Thymus (tissue), 11 donors: Measurements from ENCODE around the gene IGHMBP2. TPM values are rescaled to one million over a fixed set of nuclear protein-coding genes. Genes with fewer than 3 reads are reported as not detected.

Experiments used
- DNase-seq, 9 donors: peaks; one replicate each; pipeline ENCODE4 v3.0.0-alpha.2; 2013; ENCODE audit warnings: low spot score in 9 of 9, low read depth in 6 of 9, missing footprints in 1 of 9
- H3K27ac ChIP-seq, 2 donors: one replicate each; pipeline ENCODE4 v1.5.1; 2013; ENCODE audit warnings: control low read depth in 1 of 2, low read depth in 1 of 2, low read length in 1 of 2, mild to moderate bottlenecking in 1 of 2, moderate library complexity in 1 of 2
- H3K27me3 ChIP-seq, 2 donors: one replicate each; pipeline ENCODE4 v1.5.1; 2013; ENCODE audit warnings: low read length in 1 of 2; ENCODE audit not compliant: control insufficient read depth in 2 of 2, insufficient read depth in 1 of 2
- H3K36me3 ChIP-seq, 2 donors: one replicate each; pipeline ENCODE4 v1.5.1; 2013; ENCODE audit warnings: low read length in 1 of 2, mild to moderate bottlenecking in 1 of 2, moderate library complexity in 1 of 2; ENCODE audit not compliant: control insufficient read depth in 2 of 2, insufficient read depth in 2 of 2
- H3K4me1 ChIP-seq, 2 donors: one replicate each; pipeline ENCODE4 v1.5.1; 2013; ENCODE audit warnings: low read length in 2 of 2; ENCODE audit not compliant: control insufficient read depth in 2 of 2, insufficient read depth in 2 of 2
- H3K4me3 ChIP-seq, 2 donors: one replicate each; pipeline ENCODE4 v1.5.1; 2013; ENCODE audit warnings: low read length in 2 of 2, control low read depth in 1 of 2, mild to moderate bottlenecking in 1 of 2
- H3K9me3 ChIP-seq, 2 donors: one replicate each; pipeline ENCODE4 v1.5.1; 2013; ENCODE audit warnings: low read length in 1 of 2, mild to moderate bottlenecking in 1 of 2; ENCODE audit not compliant: control insufficient read depth in 2 of 2, insufficient read depth in 1 of 2
- WGBS: extraction: QIAGEN DNeasy Blood & Tissue Kit; methylation state at CpG from one replicate; pipeline ENCODE4 v1.1.7; 2013; 5-methylcytosine and 5-hydroxymethylcytosine counted together
- polyA plus RNA-seq: library from polyadenylated mRNA; stranded (reverse); fragments of 200-250 nt; gene quantifications from one replicate; pipeline ENCODE4 v1.2.3, GENCODE V29; 2013
- total RNA-seq: library from RNA; stranded (reverse); fragments of 120-200 nt; gene quantifications from one replicate; pipeline ENCODE4 v1.2.4, GENCODE V29; 2013
- donor health status: healthy.

IGHMBP2 gene
- total and polyA plus RNA-seq, 2 donors, result 5.2 to 19.0 TPM

DNA sequence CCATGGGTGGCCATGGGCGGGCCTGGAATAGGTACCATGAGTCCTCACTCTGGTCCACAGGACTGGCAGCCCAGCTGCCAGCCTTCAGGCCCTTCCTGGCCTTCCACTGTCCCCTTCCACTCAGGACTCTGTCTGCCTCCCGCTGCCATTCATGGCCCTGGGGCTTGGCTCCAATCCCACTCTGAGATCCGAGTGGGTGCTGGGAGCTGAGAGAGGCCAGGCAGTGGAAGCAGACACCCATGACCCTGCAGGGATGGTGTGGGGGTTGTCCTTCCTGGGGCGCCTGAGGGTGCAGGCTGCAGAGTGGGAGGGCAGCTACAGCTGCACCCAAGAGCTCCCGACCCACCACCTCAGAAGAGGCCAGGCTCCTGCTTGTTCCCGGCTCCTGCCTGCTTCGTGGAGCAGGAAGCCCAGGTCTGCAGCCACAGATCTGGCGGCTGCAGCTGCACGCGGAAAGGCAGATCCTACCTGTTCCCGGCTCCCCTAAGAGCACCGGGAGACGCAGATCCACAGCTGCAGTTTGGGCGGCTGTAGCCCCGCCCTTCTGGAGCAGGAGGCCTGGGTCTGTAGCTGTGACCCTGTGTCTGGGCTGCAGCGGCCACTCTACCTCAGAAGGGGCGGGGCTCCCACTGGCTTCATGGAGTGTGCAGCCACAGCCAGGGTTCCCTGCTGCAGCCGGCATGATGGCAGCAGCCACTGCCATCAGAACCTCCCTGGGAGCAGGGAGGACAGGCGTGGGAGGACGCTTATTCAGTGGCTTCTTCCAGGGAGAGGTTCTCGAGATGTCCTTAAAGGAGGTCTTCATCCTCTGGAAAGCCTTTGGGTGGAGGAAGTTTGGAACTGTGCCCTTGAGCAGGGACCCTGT lies 27.5 kb downstream of the IGHMBP2 start:
- WGBS, result 96% methylated on average over 21 of the region's 21 CpGs
- H3K4me3 ChIP-seq, result no peak overlapping the region
- DNase-seq, result no peak
- peaks cover 63 to 65% of the 10 kb centered on the region in 2 donors for H3K36me3 ChIP-seq
- H3K4me1 ChIP-seq, result no peaks in the 10 kb centered on the region
- no peak overlapping the region for H3K27ac ChIP-seq
- no peaks in the 10 kb centered on the region for H3K27me3 ChIP-seq
- peaks cover 0 to 6% of the 10 kb centered on the region in 2 donors for H3K9me3 ChIP-seq

DNA sequence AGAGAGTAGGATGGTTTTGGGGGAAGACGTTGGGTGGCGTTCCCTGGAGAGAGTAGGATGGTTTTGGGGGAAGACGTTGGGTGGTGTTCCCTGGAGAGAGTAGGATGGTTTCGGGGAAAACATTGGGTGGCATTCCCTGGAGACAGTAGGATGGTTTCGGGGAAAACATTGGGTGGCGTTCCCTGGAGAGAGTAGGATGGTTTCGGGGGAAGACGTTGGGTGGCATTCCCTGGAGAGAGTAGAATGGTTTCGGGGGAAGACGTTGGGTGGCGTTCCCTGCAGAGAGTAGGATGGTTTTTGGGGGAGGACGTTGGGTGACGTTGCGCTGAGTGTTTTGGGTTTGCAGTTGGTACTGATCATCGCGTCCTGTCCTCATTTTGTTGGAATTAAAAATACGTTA lies 28.2 kb downstream of the IGHMBP2 start:
- no peak overlapping the region for H3K27ac ChIP-seq
- WGBS, result 95% methylated on average over 17 of the region's 17 CpGs
- H3K4me3 ChIP-seq, result no peak overlapping the region
- H3K4me1 ChIP-seq, result no peaks in the 10 kb centered on the region
- no peaks in the 10 kb centered on the region for H3K27me3 ChIP-seq
- DNase-seq, result no peak
- no peaks in the 10 kb centered on the region for H3K9me3 ChIP-seq
- H3K36me3 ChIP-seq, result peaks cover 66 to 68% of the 10 kb centered on the region in 2 donors

DNA sequence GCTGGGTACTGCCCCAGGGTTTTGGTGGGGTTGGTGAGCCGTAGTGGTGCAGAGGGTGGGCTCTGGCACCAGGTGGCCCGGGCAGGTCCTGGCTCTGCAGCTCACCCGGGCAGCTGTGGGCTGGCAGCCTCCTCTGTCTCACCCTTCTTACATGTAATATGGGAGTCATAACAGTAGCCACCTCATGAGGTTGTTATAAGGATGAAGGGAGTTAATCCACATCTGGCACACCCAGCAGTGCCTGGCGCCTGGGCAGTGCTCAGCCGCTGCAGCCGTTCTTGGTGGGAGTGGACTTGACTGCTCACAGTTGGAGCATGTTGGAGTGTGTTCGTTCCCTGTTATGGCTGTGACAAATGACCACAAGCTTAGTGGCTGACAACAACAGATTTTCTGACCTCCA lies 28.7 kb downstream of the IGHMBP2 start:
- Histone ChIP-seq H3K9me3 (no peaks in the 10 kb centered on the region), H3K36me3 (peaks cover 67 to 68% of the 10 kb centered on the region in 2 donors), H3K27ac (no peak overlapping the region), H3K27me3 (no peaks in the 10 kb centered on the region), H3K4me1 (no peaks in the 10 kb centered on the region), H3K4me3 (no peak overlapping the region)
- 98% methylated on average over 7 of the region's 7 CpGs for WGBS
- DNase-seq, result no peak

DNA sequence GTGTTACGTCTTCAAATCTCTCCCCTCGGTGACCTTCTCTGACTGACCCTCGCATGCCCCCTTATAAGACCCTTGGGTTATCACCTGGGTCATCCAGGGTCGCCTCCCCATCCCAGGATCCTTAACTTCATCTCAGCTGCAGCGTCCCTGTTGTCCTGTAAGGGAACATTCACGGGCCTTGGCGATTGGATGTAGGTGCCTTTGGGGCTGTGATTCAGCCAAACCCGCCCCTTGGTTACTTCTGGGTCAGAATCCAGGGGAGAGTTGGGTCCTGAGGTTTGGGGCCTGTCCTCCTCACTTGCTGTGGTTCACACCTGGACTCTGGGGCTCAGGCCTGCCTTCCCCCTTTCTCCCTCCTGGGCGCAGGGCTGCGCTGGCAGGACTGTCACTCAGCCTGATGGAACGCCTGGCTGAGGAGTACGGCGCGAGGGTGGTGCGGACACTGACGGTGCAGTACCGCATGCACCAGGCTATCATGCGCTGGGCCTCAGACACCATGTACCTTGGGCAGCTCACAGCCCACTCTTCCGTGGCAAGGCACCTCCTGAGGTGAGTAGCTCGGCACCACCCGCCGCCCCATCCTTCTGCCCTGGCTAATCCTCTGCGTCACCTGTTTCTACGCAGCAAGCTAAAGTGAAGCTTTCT lies 29.4 kb downstream of the IGHMBP2 start:
- Histone ChIP-seq H3K9me3 (no peaks in the 10 kb centered on the region), H3K27ac (no peak overlapping the region), H3K36me3 (peaks cover 69% of the 10 kb centered on the region in 2 donors), H3K27me3 (no peaks in the 10 kb centered on the region), H3K4me3 (no peak overlapping the region), H3K4me1 (no peaks in the 10 kb centered on the region)
- DNase-seq, result no peak
- WGBS, result 98% methylated on average over 24 of the region's 24 CpGs

DNA sequence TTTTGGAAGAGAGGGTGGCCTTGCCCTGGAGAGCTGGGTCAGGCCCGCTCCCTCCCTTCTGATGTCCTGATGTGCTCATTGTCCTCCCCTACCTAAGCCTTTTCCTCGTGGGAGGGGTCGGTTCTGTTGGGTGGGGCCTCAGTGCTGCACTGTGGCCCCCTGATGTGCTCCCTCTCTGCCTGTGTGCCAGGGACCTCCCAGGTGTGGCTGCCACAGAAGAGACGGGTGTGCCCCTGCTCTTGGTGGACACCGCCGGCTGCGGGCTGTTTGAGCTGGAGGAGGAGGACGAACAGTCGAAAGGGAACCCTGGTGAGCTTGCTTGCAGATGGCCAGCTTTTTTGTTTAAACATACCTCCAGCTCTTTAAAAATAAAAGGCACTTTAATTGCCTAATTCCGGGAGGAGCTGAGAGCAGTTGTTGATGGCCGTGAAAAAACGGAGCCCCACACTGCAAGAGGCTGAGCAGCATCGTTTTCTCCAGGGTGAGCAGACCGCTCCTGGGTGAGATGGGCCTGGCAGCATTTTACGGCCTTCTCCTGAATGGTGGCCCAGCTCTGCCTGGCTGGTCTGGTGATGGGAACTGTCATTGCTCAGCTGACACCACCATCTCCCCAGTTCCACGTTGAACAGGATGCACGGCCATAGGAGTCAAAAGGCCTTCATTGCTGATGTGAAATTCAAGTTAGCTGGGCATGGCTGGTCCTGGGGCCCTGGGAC lies 30.1 kb downstream of the IGHMBP2 start:
- peaks cover 69 to 75% of the 10 kb centered on the region in 2 donors for H3K36me3 ChIP-seq
- no peaks in the 10 kb centered on the region for H3K9me3 ChIP-seq
- H3K27ac ChIP-seq, result no peak overlapping the region
- H3K4me1 ChIP-seq, result no peaks in the 10 kb centered on the region
- H3K27me3 ChIP-seq, result no peaks in the 10 kb centered on the region
- H3K4me3 ChIP-seq, result no peak overlapping the region
- DNase-seq, result no peak
- 98% methylated on average over 17 of the region's 17 CpGs for WGBS

DNA sequence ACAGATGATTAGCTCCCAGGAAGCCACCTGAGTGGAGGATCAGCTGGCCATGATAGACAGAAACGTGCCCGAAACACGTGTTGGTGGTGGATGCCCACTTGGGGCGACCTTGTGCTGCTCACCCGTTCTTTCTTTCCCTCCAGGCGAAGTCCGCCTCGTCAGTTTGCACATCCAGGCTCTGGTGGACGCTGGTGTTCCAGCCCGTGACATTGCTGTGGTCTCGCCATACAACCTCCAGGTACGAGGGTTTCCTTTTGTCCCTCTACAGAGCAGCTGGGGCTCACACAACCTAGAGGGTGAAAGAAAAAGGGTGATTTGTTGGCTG lies 30.6 kb downstream of the IGHMBP2 start:
- Histone ChIP-seq H3K9me3 (no peaks in the 10 kb centered on the region), H3K36me3 (peaks cover 68 to 75% of the 10 kb centered on the region in 2 donors), H3K4me1 (no peaks in the 10 kb centered on the region), H3K4me3 (no peak overlapping the region), H3K27me3 (no peaks in the 10 kb centered on the region), H3K27ac (no peak overlapping the region)
- WGBS, result over 99% methylated on average over 12 of the region's 12 CpGs
- no peak for DNase-seq

DNA sequence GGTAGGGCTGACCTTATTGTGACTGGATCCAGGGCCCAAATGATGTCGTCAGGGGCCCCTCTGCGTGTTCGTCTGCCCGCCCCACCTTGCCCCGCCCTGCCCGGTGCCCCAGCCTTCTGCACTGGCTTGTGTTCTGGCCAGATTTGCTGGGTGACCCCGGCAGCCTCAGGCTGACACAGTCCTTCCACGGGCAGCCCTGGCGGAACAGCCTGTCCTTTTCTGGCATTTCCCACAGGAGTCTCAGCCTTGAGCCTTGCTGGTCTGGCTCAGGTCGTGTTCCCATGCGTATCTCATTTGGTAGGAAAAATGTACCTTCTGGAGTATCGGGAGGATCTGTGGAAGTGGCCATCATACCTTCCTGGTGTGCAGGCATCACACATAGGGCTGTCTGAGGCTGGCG lies 31.0 kb downstream of the IGHMBP2 start:
- no peaks in the 10 kb centered on the region for H3K27me3 ChIP-seq
- H3K9me3 ChIP-seq, result no peaks in the 10 kb centered on the region
- WGBS, result 98% methylated on average over 13 of the region's 13 CpGs
- DNase-seq, result no peak
- H3K4me1 ChIP-seq, result no peaks in the 10 kb centered on the region
- no peak overlapping the region for H3K4me3 ChIP-seq
- H3K27ac ChIP-seq, result no peak overlapping the region
- peaks cover 68 to 75% of the 10 kb centered on the region in 2 donors for H3K36me3 ChIP-seq

DNA sequence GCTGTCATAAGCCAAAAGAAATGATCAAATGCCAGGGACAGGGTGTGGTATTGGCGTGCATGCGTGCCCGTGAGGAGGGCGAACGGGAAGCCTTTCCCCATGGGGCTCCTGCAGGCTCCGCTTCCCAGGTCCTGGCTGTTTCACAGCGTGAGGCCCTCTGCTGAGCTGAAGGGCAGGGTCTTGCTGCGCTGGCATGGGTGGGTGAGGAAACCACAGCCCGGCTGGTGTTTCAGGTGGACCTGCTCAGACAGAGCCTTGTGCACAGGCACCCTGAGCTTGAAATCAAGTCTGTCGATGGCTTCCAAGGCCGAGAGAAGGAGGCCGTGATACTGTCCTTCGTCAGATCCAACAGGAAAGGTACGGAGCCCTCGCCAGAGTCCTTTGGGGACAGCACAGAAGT lies 31.4 kb downstream of the IGHMBP2 start:
- Histone ChIP-seq H3K27ac (no peak overlapping the region), H3K27me3 (no peaks in the 10 kb centered on the region), H3K9me3 (no peaks in the 10 kb centered on the region), H3K4me3 (no peak overlapping the region), H3K36me3 (peaks cover 68 to 75% of the 10 kb centered on the region in 2 donors), H3K4me1 (no peaks in the 10 kb centered on the region)
- DNase-seq, result no peak
- 98% methylated on average over 15 of the region's 15 CpGs for WGBS
